Activated CD4-positive, alpha-beta T cell treated with anti-CD3 and anti-CD28 coated beads, Interleukin-2, Interleukin-4, amounts not matched to agents 100 ng/mL and 50 ng/mL, durations not matched to agents 16 hours and 8 hours (primary cell): Measurements from ENCODE around the gene TM7SF3.
"Not testable (repeated sequence)": the region's sequence is repeated elsewhere in the genome, so short reads cannot be mapped to it uniquely, and the experiment has no call there.

ENCODE experiments used
- DNase-seq: peaks from one replicate; pipeline ENCODE4 v3.0.0-alpha.2; 2020; ENCODE audit warnings: low spot score

The TM7SF3 gene, protein sequence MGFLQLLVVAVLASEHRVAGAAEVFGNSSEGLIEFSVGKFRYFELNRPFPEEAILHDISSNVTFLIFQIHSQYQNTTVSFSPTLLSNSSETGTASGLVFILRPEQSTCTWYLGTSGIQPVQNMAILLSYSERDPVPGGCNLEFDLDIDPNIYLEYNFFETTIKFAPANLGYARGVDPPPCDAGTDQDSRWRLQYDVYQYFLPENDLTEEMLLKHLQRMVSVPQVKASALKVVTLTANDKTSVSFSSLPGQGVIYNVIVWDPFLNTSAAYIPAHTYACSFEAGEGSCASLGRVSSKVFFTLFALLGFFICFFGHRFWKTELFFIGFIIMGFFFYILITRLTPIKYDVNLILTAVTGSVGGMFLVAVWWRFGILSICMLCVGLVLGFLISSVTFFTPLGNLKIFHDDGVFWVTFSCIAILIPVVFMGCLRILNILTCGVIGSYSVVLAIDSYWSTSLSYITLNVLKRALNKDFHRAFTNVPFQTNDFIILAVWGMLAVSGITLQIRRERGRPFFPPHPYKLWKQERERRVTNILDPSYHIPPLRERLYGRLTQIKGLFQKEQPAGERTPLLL

GRCh38 chr12:27014085-27014858 lies at the start of gene TM7SF3:
Gene TM7SF3 (minus strand): TSS chr12:27014384. CDS start chr12:27014168, 216 bp downstream.
- peak; percentile 95 for DNase-seq

- no peak for DNase-seq
These were observed 49.2 kb upstream of the TM7SF3 start for GRCh38 chr12:27063250-27063851.

DNA sequence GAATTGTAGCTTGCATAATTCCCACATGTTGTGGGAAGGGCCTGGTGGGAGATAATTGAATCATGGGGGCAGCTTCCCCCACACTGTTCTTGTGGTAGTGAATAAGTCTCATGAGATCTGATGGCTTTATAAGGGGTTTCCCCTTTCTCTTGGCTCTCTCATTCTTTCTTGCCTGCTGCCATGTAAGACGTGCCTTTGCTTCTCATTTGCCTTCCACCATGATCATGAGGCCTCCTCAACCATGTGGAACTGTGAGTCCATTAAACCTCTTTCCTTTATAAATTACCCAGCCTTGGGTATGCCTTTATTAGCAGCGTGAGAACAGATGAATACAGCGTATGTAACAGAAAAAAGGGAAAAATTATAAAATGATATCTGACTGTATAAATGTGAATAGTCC lies 47.1 kb upstream of the TM7SF3 start:
- DNase-seq = no peak

GRCh38 chr12:27060740-27061139 lies 46.6 kb upstream of the TM7SF3 start:
- DNase-seq = no peak

- no peak for DNase-seq
These were observed 43.4 kb upstream of the TM7SF3 start for GRCh38 chr12:27057543-27057942.

DNA sequence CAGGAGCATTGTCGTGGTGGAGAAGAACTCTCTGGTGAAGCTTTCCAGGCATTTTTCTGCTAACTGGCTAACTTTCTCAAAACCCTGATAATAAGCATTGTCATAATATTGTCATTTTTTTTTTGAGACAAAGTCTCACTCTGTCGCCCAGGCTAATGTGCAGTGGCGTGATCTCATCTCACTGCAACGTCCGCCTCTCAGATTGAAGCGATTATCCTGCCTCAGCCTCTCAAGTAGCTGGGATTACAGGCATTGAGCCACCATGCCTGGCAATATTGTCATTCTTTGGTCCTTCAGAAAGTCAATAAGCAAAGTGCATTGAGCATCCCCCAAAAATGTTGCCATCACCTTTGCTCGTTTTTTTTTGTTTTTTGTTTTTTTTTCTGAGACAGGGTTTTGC lies 41.8 kb upstream of the TM7SF3 start:
- DNase-seq = no peak

DNA sequence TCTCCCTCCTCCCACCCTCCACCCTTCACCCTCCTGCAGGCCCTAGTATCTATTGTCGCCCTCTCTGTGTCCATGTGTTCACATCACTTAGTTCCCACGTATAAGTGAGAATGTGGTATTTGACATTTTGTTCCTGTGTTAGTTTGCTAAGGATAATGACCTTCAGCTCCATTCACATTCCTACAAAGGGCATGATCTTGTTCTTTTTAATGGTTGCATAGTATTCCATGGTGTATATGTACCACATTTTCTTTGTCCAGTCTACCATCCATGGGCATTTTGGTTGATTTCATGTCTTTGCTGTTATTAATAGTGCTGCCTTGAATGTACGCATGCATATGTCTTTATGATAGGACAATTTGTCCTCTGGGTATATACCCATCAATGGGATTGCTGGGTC lies 38.6 kb upstream of the TM7SF3 start:
- no peak for DNase-seq

GRCh38 chr12:27052176-27052575 lies 38.0 kb upstream of the TM7SF3 start:
- no peak for DNase-seq

- no peak for DNase-seq
These were observed 34.9 kb upstream of the TM7SF3 start for GRCh38 chr12:27048822-27049752.

DNA sequence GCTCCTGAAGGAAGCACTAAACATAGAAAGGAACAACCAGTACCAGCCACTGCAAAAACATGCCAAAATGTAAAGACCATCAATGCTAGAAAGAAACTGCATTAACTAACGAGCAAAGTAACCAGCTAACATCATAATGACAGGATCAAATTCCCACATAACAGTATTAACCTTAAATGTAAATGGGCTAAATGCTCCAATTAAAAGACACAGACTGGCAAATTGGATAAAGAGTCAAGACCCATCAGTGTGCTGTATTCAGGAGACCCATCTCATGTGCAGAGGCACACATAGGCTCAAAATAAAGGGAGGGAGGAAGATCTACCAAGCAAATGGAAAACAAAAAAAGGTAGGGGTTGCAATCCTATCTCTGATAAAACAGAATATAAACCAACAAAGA lies 27.8 kb upstream of the TM7SF3 start:
- not testable (repeated sequence) for DNase-seq

GRCh38 chr12:27040637-27041036 lies 26.5 kb upstream of the TM7SF3 start:
- DNase-seq = not testable (repeated sequence)

DNA sequence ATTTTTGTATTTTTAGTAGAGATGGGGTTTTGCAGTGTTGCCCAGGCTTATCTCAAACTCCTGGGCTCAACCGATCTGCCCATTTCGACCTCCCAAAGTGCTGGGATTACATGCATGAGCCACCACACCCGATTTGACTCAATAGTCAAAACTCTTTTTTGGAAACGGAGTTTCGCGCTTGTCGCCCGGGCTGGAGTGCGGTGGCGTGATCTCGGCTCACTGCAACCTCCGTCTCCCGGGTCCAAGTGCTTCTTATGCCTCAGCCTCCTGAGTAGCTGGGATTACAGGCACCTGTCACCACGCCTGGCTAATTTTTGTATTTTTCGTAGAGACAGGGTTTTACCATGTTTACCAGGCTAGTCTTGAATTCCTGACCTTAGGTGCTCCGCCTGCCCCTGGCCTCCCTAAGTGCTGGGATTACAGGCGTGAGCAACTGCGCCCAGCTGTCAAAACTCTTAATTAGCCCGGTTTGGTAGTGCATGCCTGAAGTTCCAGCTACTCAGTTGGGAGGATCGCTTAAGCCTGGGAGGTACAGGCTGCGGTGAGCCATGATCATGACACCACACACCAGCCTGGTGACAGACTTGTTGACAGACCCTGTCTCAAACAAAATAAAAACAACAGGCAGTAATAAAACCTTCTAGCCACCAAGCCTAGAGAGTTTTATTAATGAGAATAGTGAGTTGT lies 20.6 kb upstream of the TM7SF3 start:
- DNase-seq = no peak

DNA sequence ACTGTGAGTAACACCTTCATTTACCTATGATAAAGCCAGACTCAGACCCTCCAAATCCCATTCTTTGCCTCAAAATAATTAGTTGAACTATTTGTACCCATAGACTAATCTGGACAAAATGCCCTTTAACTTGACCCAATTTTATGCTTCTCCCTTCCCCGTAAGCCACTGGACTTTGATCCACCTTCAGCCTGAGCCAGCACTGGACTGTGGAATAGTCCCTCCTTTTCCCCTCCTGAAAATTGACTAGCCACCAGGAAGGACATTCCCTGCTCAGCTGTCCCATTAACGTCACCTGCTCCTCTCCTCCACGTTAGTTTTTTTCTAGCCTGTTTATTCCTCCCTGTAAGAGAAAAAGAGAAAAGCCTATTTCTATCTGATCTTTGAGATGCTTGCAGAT lies 18.5 kb upstream of the TM7SF3 start:
- DNase-seq = no peak

GRCh38 chr12:27031531-27031930 lies 17.3 kb upstream of the TM7SF3 start:
- DNase-seq = no peak

DNA sequence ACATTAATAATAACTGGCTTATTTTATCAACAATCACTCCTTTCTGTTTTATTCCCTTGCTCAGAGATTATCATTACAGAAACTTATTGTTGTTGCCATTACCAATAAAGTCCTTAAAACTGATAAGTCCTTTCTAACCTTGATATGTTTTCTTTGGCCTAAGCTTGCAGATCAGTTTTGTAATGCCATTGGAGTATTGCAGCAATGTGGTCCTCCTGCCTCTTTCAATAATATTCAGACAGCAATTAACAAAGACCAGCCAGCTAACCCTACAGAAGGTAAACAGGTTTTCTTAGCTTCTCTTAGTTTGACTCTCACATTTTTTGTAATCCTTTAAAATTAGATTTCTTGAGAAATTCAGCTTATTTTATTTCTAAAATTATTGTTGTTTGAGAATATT lies 12.1 kb upstream of the TM7SF3 start:
- no peak for DNase-seq

GRCh38 chr12:27025116-27025515 lies 10.9 kb upstream of the TM7SF3 start:
- DNase-seq = no peak

GRCh38 chr12:27024291-27024690 lies 10.1 kb upstream of the TM7SF3 start:
- no peak for DNase-seq

DNA sequence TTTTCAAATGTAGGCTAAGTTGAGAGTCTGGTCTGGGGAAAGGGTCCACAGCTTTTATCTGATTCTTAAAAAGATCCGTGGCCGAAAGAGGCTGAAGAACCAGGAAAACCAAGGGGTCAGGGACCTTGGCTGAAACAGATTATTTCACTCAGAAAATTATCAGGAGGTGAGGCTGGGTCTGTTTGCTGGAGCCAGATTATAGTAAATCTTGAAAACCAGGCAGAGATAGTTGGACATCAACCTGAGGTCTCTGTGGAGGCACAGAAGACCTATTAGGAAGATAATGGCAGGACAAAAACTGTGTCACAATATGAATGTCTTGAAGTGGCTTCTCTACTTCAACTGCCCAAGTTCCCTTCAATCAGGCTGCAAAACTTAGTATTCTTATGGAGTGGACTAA lies 6.6 kb upstream of the TM7SF3 start:
- no peak for DNase-seq

- DNase-seq = no peak
These were observed 3.9 kb upstream of the TM7SF3 start for GRCh38 chr12:27018037-27018436.

GRCh38 chr12:27017163-27017823 lies 3.1 kb upstream of the TM7SF3 start:
- DNase-seq = not testable (repeated sequence)
